HEK293 (cell line): Measurements from ENCODE around the gene NLGN2.

Experiments
- KLF16 ChIP-seq: fragments of 450-650 bp; formaldehyde crosslinking; IDR thresholded peaks from 2 replicates; pipeline ENCODE4 v1.5.1; 2017; ENCODE audit warnings: missing biosample characterization, missing genetic modification characterization
- REST ChIP-seq: fragments of 450-650 bp; formaldehyde crosslinking; IDR thresholded peaks from 2 replicates; pipeline ENCODE4 v1.5.1; 2016; ENCODE audit warnings: missing biosample characterization, missing genetic modification characterization
- SETDB1 ChIP-seq: IDR thresholded peaks from one replicate; pipeline ENCODE4 v1.6.1; 2017; ENCODE audit warnings: mild to moderate bottlenecking, low read length, moderate library complexity, mixed read lengths; ENCODE audit not compliant: insufficient read length
- ZFP41 ChIP-seq: fragments of 450-650 bp; formaldehyde crosslinking; IDR thresholded peaks from 2 replicates; pipeline ENCODE4 v1.5.1; 2016; ENCODE audit warnings: missing biosample characterization, missing genetic modification characterization, borderline replicate concordance
- ZNF707 ChIP-seq: fragments of 450-650 bp; formaldehyde crosslinking; IDR thresholded peaks from 2 replicates; pipeline ENCODE4 v1.5.1; 2016; ENCODE audit warnings: missing biosample characterization, missing genetic modification characterization
- ZNF76 ChIP-seq: fragments of 450-650 bp; formaldehyde crosslinking; IDR thresholded peaks from 2 replicates; pipeline ENCODE4; 2016; ENCODE audit warnings: low read depth, missing biosample characterization, missing genetic modification characterization, borderline replicate concordance

DNA sequence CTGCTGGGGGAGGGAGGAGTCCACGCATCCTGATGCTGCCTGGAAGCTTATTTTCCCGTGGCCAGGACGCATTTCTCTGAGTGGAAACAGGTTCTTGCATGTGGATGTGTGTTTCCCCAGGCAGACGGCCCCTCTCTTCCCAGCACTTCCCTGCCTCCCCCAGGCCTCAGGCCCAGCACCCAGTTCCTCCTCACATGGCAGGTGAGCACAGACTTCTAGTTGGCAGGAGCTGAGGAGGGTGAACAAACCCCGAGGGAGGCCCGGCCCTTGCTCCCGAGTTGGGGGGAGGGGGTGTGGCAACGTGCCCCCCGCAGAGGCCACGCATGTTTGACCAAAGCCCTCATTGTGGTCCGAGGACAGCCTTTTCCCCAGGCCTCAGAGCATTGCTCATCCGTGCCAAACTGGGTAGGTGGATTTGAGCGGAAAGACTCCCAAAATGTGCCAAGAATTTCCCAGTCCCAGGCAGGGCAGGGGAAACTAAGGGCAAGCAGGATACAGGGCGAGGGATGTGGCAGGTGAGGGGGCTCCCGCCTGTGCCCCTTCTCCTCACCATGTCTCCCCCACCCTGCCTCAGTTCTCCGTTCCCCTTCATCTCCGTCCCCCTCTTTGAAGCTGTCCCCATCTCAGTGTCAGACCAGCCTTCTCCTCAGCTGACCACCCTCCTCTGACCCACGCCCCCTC lies 11.0 kb downstream of the NLGN2 start:
- TF ChIP-seq SETDB1 (no peak), KLF16 (tag by site-specific recombination) (no peak), REST (tag by site-specific recombination) (no peak), ZNF707 (no peak), ZNF76 (tag by site-specific recombination) (no peak), ZFP41 (no peak)
